Bronchial epithelial cell (primary cell): ENCODE results near the gene SRA1. TPM values are rescaled to one million over a fixed set of nuclear protein-coding genes. Genes with fewer than 3 reads are reported as not detected.

Source experiments
- DNase-seq: peaks from one replicate; pipeline ENCODE4 v3.0.0-alpha.2; 2010; ENCODE audit warnings: low read depth
- FAIRE-seq: peaks from 2 replicates; lab custom pipeline; 2011; peaks lifted over from hg19 to GRCh38; lab: Jason Lieb, UNC
- H3K27me3 ChIP-seq: 2 replicates; pipeline ENCODE4 v1.5.1; 2011; ENCODE audit warnings: low read length; ENCODE audit not compliant: control insufficient read depth, insufficient read depth
- H3K36me3 ChIP-seq: 2 replicates; pipeline ENCODE4 v1.5.1; 2011; ENCODE audit warnings: low read length; ENCODE audit not compliant: control insufficient read depth, insufficient read depth
- H3K4me3 ChIP-seq: 2 replicates; pipeline ENCODE4 v1.5.1; 2011; ENCODE audit warnings: mild to moderate bottlenecking, low read depth, low read length, control low read depth
- CTCF ChIP-seq: IDR thresholded peaks from 2 replicates; pipeline ENCODE4 v1.5.1; 2011; ENCODE audit warnings: mild to moderate bottlenecking, moderate library complexity, low read length, control low read depth, inconsistent platforms; ENCODE audit not compliant: insufficient read depth, severe bottlenecking
- total RNA-seq: library from RNA; depleted of rRNA; stranded (reverse); fragments of >200 nt; gene quantifications from 2 replicates; pipeline ENCODE4 v1.2.1, GENCODE V29; 2014

The SRA1 gene
- total RNA-seq, 1 donor from 2014 or later, result 39.8 TPM

DNA sequence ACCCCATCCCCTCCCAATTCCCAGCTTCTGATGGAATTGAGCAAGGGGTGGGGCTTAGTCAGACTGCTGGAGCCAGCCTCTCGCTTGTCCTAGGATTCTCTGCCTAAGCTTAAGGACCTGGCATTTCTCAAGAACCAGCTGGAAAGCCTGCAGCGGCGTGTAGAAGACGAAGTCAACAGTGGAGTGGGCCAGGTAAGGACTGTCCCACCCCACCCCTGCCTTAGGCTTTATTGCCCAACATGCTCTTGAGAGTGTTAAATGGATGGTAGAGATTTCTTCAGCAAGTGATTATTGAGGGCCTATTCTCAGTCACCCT lies 8.5 kb upstream of the SRA1 start:
- FAIRE-seq (no peak), DNase-seq (peak; percentile 57)
- no peak for TF ChIP-seq CTCF
- peak overlapping the region; percentile 69 for H3K4me3 ChIP-seq
- H3K36me3 ChIP-seq, result peaks cover 19% of the 10 kb centered on the region
- H3K27me3 ChIP-seq, result no peaks in the 10 kb centered on the region

DNA sequence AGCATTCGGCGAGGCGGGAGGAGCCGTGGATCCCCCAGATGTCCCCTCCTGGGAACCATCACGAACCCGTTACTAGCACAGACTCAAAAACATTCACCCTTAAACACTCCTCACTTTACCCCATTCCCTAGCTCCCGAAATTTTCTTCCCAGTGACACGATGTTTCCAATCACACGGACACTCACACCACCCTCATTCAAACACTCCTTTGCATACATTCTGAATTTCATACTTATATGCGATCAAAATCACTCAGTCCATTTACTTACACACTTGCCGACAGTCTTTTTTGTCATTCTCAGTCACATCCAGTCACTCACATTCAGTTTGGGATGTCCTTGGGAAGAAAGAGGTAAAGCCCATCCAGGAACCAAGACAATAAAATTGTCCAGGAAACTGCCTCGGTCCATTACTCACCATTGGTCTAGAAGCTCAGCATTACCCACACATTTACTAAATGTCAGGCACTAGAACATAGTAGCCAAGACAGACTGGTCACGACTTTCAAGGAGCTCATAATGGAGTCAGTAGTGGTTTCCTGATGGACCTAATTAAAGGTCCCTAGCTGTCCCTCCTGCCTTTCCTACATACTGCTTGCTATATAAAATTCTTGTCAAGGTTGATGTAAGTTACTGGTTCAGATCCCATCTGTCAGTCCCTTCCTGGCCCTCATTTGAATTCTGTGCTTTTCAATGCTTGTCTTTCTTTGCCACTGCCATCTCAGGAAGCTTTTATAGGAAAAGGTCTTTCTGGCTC lies 7.9 kb upstream of the SRA1 start:
- peak overlapping the region; percentile 69 for H3K4me3 ChIP-seq
- peak; percentile 50 for DNase-seq
- TF ChIP-seq CTCF, result no peak
- H3K36me3 ChIP-seq, result peaks cover 19% of the 10 kb centered on the region
- H3K27me3 ChIP-seq, result no peaks in the 10 kb centered on the region
- FAIRE-seq, result no peak

DNA sequence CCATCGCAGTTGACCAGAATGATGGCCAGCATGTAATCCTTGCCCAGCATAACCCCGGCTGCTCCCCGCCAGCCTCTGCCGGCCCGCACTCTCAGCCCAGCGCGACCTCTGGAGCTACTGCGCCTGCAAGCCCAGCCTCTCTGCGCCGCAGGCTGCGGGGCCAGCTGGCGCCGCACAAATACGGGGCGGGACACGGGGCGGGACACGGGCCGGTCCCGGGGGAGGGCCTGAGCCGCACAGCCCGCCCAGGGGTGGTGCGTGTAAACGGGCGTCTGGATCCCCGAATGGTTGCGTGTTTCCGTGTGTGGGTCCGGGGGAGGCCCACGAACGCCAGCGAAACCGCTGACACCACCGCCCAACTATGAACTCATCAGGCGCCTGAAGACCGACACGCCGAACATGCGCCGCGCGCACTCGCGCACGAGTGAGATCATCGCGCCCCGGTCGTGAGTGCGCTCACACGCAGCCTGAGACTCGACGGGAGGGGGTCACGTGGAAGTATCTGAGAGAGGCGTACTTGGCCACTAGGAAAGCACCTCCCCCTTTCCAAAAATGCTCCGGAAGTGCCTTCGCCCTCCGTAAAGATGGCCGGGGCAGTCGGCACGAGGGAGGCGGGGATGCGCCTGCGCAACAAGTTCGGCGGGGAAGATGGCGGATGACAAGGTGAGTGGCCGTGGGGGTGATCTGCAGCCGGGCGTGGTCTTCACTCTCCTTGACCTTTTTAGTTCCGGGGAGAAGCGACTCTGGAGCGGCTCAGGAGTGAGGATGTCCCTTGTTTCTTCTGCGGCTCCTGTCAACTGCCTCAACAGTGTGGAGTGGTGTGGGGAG lies 7.1 kb upstream of the SRA1 start, which contains the start of the genes APBB3 and SLC35A4:
Gene APBB3 (minus strand): TSS at position 403 of the 828 bp plus-strand sequence. CDS start 353 bp downstream, at position 50.
Gene SLC35A4 (plus strand): TSS at position 633 of the 828 bp plus-strand sequence. CDS start 2,342 bp downstream, outside the sequence.
- Histone ChIP-seq H3K27me3 (no peaks in the 10 kb centered on the region), H3K4me3 (peak within 1 kb of the TSS; percentile 69), H3K36me3 (peaks cover 19% of the 10 kb centered on the region)
- no peak for TF ChIP-seq CTCF
- DNase-seq, result peak; percentile 94
- no peak for FAIRE-seq

DNA sequence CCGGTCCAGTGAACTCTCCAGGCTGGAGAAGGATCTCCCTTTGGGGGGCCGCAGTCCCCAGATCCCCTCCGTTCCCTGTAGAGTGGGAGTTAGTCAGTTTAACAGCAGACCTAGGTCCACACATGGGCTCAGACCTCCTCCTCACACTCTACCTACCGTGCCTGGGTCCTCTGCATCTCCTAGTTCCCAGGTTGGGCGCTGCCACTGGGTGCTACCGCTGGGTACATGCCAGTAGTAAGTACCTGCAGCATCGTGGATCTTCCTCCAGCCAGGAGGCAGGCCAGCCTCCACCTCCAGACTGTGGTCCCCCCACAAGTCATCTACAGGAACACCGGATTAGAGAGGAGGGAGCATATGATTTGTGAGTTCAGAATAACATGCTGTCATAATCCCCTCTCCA lies 6.3 kb upstream of the SRA1 start:
- Histone ChIP-seq H3K27me3 (no peaks in the 10 kb centered on the region), H3K36me3 (peaks cover 19% of the 10 kb centered on the region), H3K4me3 (peak overlapping the region; percentile 69)
- FAIRE-seq (no peak), DNase-seq (no peak)
- no peak for TF ChIP-seq CTCF

DNA sequence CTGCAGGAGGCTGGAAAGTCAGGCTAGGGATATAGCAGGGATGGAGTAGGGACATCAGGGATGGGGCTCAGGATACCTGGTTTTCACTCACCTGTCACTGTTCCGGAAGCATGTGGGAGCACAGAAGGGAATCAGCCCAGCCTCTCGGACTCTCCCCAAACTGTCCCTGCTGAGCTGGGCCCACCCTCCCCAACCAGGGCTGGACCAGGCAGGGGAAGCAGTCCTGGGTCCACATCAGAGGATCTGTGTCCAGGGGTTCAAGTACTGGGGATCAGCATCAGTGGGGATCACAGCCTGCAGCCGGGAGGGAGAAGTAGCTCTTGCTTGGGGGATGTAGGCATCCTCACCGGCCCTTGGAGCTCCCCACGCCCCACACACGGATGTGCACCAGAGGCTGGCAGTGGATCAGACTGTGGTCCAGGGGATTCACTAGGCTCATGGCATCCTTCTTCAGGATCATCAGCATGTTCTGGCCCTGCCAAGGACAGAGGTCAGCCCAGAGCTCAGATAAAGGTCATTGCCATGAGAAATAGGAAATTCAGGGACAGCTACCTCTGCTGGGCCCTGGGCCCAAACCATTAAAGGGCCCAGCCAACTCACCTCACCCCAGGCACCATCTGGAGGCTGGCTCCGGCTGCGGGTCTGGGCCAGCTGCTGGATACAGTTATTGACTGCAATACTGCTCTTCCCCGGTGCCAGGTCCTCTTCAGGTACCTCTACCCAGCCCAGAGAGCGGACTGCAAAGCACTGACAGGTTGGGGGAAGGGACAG lies 4.7 kb upstream of the SRA1 start:
- no peaks in the 10 kb centered on the region for H3K27me3 ChIP-seq
- no peak for FAIRE-seq
- H3K36me3 ChIP-seq, result peaks cover 6% of the 10 kb centered on the region
- no peak for TF ChIP-seq CTCF
- DNase-seq, result no peak
- no peak overlapping the region for H3K4me3 ChIP-seq
